ENCODE measurements around the gene ABHD17A. TPM values are rescaled to one million over a fixed set of nuclear protein-coding genes. Genes with fewer than 3 reads are reported as not detected.

ABHD17A gene
- total RNA-seq, 1 experiment from 2014 or later = 39.5 TPM

GRCh38 chr19:1873524-1874473, 11.5 kb downstream of the ABHD17A start:
- Mint-ChIP-seq H3K4me3 (ENCODE audit: unreplicated experiment) (peak overlapping the region; percentile 99), H3K36me3 (ENCODE audit: insufficient read depth, unreplicated experiment) (peaks cover 27% of the 10 kb centered on the region), H3K27me3 (ENCODE audit: insufficient read depth, unreplicated experiment) (no peaks in the 10 kb centered on the region), H3K9me3 (ENCODE audit: unreplicated experiment) (no peaks in the 10 kb centered on the region), H3K27ac (ENCODE audit: low read depth, unreplicated experiment) (peak overlapping the region; percentile 91), H3K4me1 (ENCODE audit: insufficient read depth, unreplicated experiment) (peaks cover 7% of the 10 kb centered on the region)
- no TSS peak for BruUV-seq (replicated peaks)
- POLR2A ChIA-PET = interaction anchor here (0.6 to 3.3 kb wide), 8 partner anchors 8 to 362 kb away, joined by 3 to 35 read pairs (median 9); partner anchors contain the start of gene ABHD17A
- intact Hi-C loops (cut with micrococcal nuclease) = loop anchor here (5.0 kb wide), 1 partner anchor 34 kb away; the partner anchor contains the start of genes ADAT3 and SCAMP4
- CTCF ChIA-PET = interaction anchor here (1.2 kb wide), 2 partner anchors 9 to 55 kb away, joined by 3 read pairs; no protein-coding TSS in a partner anchor
- TF ChIP-seq, protein P1, sequence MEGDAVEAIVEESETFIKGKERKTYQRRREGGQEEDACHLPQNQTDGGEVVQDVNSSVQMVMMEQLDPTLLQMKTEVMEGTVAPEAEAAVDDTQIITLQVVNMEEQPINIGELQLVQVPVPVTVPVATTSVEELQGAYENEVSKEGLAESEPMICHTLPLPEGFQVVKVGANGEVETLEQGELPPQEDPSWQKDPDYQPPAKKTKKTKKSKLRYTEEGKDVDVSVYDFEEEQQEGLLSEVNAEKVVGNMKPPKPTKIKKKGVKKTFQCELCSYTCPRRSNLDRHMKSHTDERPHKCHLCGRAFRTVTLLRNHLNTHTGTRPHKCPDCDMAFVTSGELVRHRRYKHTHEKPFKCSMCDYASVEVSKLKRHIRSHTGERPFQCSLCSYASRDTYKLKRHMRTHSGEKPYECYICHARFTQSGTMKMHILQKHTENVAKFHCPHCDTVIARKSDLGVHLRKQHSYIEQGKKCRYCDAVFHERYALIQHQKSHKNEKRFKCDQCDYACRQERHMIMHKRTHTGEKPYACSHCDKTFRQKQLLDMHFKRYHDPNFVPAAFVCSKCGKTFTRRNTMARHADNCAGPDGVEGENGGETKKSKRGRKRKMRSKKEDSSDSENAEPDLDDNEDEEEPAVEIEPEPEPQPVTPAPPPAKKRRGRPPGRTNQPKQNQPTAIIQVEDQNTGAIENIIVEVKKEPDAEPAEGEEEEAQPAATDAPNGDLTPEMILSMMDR (IDR thresholded peaks at IDR 0.05; ENCODE audit: unreplicated experiment) = no peak
- DNase-seq (ENCODE audit: unreplicated experiment) = peak; percentile 51

DNA sequence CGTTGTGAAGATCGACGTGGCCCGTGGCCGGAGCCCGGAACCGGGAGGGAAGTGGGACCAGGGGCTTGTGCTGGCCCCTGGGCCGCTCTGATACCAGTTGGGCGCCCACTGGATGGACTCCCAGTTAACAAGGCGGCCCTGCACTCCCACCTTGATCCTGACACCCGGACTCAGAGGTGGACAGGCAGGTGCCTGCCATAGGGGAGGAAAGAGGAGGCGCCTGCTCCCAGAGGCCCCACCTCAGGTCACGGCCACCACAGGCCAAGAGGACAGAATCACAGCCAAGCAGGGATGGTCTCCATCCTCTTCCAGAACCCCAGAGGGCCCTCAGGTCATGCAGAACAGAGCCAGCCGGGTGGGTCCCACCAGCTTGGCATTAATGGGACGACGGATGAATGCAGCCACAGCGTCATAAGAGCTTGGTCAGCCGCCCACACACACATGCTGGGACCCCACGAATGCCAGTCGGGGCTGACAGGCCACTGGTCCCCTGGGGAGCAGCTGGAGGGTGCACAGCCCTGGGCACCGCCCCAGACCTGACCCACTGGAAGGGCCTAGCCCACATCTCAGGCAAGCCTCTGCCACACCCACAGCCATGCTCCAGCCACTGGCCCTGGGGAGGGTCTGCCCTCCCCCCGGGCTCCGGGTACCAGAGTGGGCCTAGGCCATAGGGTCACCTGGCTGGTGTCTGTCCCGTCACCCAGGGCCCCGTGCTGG, 12.3 kb downstream of the ABHD17A start:
- intact Hi-C loops (cut with micrococcal nuclease) = loop anchor here (5.0 kb wide), 1 partner anchor 34 kb away; the partner anchor contains the start of genes ADAT3 and SCAMP4
- CTCF ChIA-PET = interaction anchor here (1.2 kb wide), 1 partner anchor 8 kb away, joined by 3 read pairs; no protein-coding TSS in a partner anchor
- H3K9me3 Mint-ChIP-seq (ENCODE audit: unreplicated experiment) = no peaks in the 10 kb centered on the region

DNA sequence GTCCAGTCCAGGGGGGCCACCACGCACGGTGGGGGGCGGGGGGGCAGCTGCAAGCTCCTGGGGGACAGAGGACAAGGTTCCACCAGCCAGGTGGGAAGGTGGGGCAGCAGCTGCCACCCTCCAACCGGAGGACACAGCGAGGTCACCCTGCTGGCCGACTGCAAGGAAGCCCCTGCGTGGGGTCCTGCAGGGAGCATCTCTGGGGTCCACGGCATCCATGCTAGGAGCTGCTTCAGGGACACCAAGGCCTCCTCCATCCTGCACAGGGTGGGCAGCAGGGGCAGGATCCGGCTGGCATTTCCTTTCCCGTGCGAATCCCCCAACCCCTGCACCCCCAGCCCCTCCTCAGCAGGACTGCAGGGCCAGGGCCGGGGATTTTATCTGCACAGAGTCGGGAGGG, 13.7 kb downstream of the ABHD17A start:
- BruUV-seq (replicated peaks) = no TSS peak
- H3K36me3 Mint-ChIP-seq (ENCODE audit: insufficient read depth, unreplicated experiment) = peaks cover 33% of the 10 kb centered on the region
- CTCF ChIA-PET = interaction anchor here (0.5 kb wide), 1 partner anchor 26 kb away, joined by 4 read pairs; no protein-coding TSS in a partner anchor
- H3K9me3 Mint-ChIP-seq (ENCODE audit: unreplicated experiment) = no peaks in the 10 kb centered on the region
- H3K4me1 Mint-ChIP-seq (ENCODE audit: insufficient read depth, unreplicated experiment) = peaks cover 7% of the 10 kb centered on the region
- POLR2A ChIA-PET = interaction anchor here (1.3 kb wide), 1 partner anchor 190 kb away, joined by 3 read pairs; no protein-coding TSS in a partner anchor
- intact Hi-C loops (cut with micrococcal nuclease) = loop anchor here (5.0 kb wide), 1 partner anchor 36 kb away; the partner anchor contains the start of genes ADAT3 and SCAMP4
- H3K27ac Mint-ChIP-seq (ENCODE audit: low read depth, unreplicated experiment) = no peak overlapping the region
- no peak overlapping the region for H3K4me3 Mint-ChIP-seq (ENCODE audit: unreplicated experiment)
- H3K27me3 Mint-ChIP-seq (ENCODE audit: insufficient read depth, unreplicated experiment) = no peaks in the 10 kb centered on the region
- TF ChIP-seq, protein P1 (IDR thresholded peaks at IDR 0.05; ENCODE audit: unreplicated experiment) = no peak
- no peak for DNase-seq (ENCODE audit: unreplicated experiment)

More for the DNA sequence above, 12.3 kb downstream of the ABHD17A start:
- peaks cover 7% of the 10 kb centered on the region for H3K4me1 Mint-ChIP-seq (ENCODE audit: insufficient read depth, unreplicated experiment)
- TF ChIP-seq, protein P1 (IDR thresholded peaks at IDR 0.05; ENCODE audit: unreplicated experiment) = no peak
- H3K27me3 Mint-ChIP-seq (ENCODE audit: insufficient read depth, unreplicated experiment) = no peaks in the 10 kb centered on the region
- H3K27ac Mint-ChIP-seq (ENCODE audit: low read depth, unreplicated experiment) = peak overlapping the region; percentile 91
- peak overlapping the region; percentile 99 for H3K4me3 Mint-ChIP-seq (ENCODE audit: unreplicated experiment)
- no TSS peak for BruUV-seq (replicated peaks)
- peaks cover 31% of the 10 kb centered on the region for H3K36me3 Mint-ChIP-seq (ENCODE audit: insufficient read depth, unreplicated experiment)
- DNase-seq (ENCODE audit: unreplicated experiment) = no peak
- POLR2A ChIA-PET = interaction anchor here (0.6 to 3.3 kb wide), 4 partner anchors 8 to 541 kb away, joined by 3 to 26 read pairs (median 8); no protein-coding TSS in a partner anchor
